Activated B cell treated with CpG ODN at 0.5 μM for 24 hours (primary cell): Measurements from ENCODE around the gene CCDC40. TPM values are rescaled to one million over a fixed set of nuclear protein-coding genes. Genes with fewer than 3 reads are reported as not detected.

Experiments used
- ATAC-seq: fragments of 200-7000 bp; cut with Tn5 transposase; one replicate; pipeline ENCODE4 v1.10.0; 2021; ENCODE audit warnings: low read depth, mild to moderate bottlenecking, moderate library complexity
- CTCF ChIA-PET: fragments of 350-600 bp; sonication (Branson Sonifier 250); formaldehyde crosslinking; loops from one replicate; lab custom pipeline; 2021; ENCODE audit warnings: antibody characterized with exemption; lab: Charles Lee
- POLR2A ChIA-PET: fragments of 350-600 bp; sonication (Branson Sonifier 250); formaldehyde crosslinking; loops from one replicate; lab custom pipeline; 2021; ENCODE audit warnings: antibody characterized with exemption; lab: Charles Lee
- DNase-seq: peaks from one replicate; pipeline ENCODE4 v3.0.0; 2022
- H3K27ac Mint-ChIP-seq: one replicate; pipeline ENCODE4 v1.8.0; 2020; ENCODE audit warnings: mixed read lengths
- H3K27me3 Mint-ChIP-seq: one replicate; pipeline ENCODE4 v1.8.0; 2021; ENCODE audit warnings: mixed read lengths
- H3K36me3 Mint-ChIP-seq: one replicate; pipeline ENCODE4 v1.8.0; 2021; ENCODE audit warnings: low read depth, mixed read lengths
- H3K4me1 Mint-ChIP-seq: one replicate; pipeline ENCODE4 v1.8.0; 2021; ENCODE audit warnings: mixed read lengths
- H3K4me3 Mint-ChIP-seq: one replicate; pipeline ENCODE4 v1.8.0; 2020; ENCODE audit warnings: mild to moderate bottlenecking, mixed read lengths
- H3K9me3 Mint-ChIP-seq: one replicate; pipeline ENCODE4 v1.8.0; 2020; ENCODE audit warnings: mixed read lengths
- CTCF ChIP-seq: fragments of 200-600 bp; IDR thresholded peaks from one replicate; pipeline ENCODE4 v1.8.0; 2022; ENCODE audit warnings: antibody characterized with exemption, mild to moderate bottlenecking
- intact Hi-C: fragments of 100-400 bp; cut with micrococcal nuclease; formaldehyde crosslinking; loops from one replicate; pipeline ENCODE4 v1.15.1; 2024
- total RNA-seq: library from RNA; stranded (reverse); gene quantifications from 2 replicates; pipeline ENCODE4 v1.2.3, GENCODE V29; 2022

The CCDC40 gene
- total RNA-seq, 1 donor from 2014 or later, result 0.55 TPM

DNA sequence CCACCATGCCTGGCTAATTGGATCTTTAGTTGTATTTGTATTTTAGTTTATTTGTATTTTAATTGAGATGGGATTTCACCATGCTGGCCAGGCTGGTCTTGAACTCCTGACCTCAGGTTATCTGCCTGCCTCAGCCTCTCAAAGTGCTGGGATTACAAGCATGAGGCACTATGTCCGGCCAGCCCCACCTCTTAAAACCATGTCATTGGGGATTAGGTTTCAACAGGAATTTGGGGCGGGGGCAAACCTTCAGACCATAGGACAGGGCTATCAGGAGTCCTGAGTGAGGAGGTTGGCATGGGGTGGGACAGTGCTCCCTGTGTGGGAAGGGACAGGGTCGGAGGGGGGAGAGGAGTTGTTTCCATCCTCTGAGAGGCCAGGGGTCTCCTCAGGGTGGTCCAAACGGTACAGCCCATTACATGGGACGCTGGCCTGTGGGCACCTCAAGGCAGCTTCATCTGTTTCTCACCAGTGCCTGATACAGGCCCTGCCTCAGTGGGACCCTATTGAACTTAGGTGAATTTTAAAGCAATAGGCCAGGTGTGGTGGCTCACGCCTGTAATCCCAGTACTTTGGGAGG is 86.6 kb downstream of the CCDC40 start:
- no peaks in the 10 kb centered on the region for H3K9me3 Mint-ChIP-seq
- TF ChIP-seq CTCF, result no peak
- no peak overlapping the region for H3K27ac Mint-ChIP-seq
- intact Hi-C loops, result no loop called here
- H3K36me3 Mint-ChIP-seq, result peaks cover 5% of the 10 kb centered on the region
- no peaks in the 10 kb centered on the region for H3K4me1 Mint-ChIP-seq
- H3K27me3 Mint-ChIP-seq, result peaks cover 6% of the 10 kb centered on the region
- ChIA-PET CTCF (no interaction called here), POLR2A (no interaction called here)
- ATAC-seq, result no peak
- no peak for DNase-seq
- H3K4me3 Mint-ChIP-seq, result no peak overlapping the region

DNA sequence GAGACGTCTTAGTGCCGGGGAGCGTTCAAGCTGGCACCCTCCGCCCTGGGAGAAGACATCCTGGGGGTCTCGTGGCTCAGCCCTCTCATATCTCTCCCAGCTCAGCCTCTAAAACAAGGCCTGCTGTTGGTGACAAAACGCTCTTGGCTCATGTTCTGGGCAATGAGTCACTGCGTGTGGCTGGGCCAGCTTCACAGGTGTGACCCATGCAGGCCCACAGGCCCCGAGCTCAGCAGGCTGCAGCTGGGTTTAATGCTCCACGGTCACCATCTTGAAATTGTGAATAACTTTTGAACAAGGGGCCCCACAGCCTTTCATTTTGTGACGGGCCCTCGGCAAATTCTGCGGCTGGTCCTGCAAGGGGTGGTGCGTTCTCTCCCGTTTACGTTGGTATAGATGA is 87.3 kb downstream of the CCDC40 start:
- no peak for TF ChIP-seq CTCF
- H3K4me1 Mint-ChIP-seq, result no peaks in the 10 kb centered on the region
- intact Hi-C loops, result no loop called here
- no peak for ATAC-seq
- H3K4me3 Mint-ChIP-seq, result no peak overlapping the region
- ChIA-PET CTCF (no interaction called here), POLR2A (no interaction called here)
- no peaks in the 10 kb centered on the region for H3K9me3 Mint-ChIP-seq
- DNase-seq, result no peak
- peaks cover 6% of the 10 kb centered on the region for H3K27me3 Mint-ChIP-seq
- peaks cover 2% of the 10 kb centered on the region for H3K36me3 Mint-ChIP-seq
- H3K27ac Mint-ChIP-seq, result no peak overlapping the region

DNA sequence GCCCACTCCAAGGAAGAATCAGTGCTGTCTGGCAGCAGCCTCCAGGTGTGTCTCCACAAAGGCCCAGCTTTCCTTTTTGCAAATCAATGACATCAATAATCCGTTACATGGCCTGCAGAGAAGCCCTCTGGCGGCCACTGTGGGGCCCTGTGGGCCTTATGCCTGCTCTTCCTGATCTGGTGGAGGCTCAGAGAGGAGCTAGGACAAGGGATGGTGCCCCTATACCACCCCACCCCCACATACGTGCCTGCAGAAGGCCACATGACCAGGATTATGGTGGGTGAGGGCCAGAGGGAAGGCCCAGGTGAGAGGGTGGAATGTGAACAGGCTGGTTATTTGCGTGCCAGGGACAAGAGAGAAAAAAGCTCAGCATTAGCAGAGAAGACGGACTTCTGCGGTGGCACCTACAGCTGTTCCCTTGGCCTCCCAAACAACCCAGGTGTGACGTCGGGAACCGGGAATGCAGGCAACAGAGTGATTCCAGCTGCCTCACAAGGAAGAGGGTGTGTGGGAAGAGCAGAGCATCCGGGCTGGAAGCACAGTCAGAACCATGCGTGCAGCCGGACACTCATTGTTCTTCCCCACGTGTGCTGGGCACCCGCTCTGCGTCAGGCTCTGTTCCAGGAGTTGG is 88.0 kb downstream of the CCDC40 start:
- Mint-ChIP-seq H3K9me3 (no peaks in the 10 kb centered on the region), H3K4me1 (no peaks in the 10 kb centered on the region), H3K27ac (no peak overlapping the region), H3K27me3 (peaks cover 6% of the 10 kb centered on the region), H3K4me3 (no peak overlapping the region), H3K36me3 (no peaks in the 10 kb centered on the region)
- CTCF ChIA-PET, result no interaction called here
- no peak for ATAC-seq
- no peak for TF ChIP-seq CTCF
- DNase-seq, result peak; percentile 12
- POLR2A ChIA-PET, result no interaction called here
- intact Hi-C loops, result no loop called here

- H3K4me1 Mint-ChIP-seq, result no peaks in the 10 kb centered on the region
- H3K27me3 Mint-ChIP-seq, result peaks cover 6% of the 10 kb centered on the region
- ChIA-PET POLR2A (no interaction called here), CTCF (no interaction called here)
- DNase-seq (no peak), ATAC-seq (no peak)
- TF ChIP-seq CTCF, result no peak
- H3K27ac Mint-ChIP-seq, result no peak overlapping the region
- intact Hi-C loops, result no loop called here
- no peaks in the 10 kb centered on the region for H3K36me3 Mint-ChIP-seq
- H3K4me3 Mint-ChIP-seq, result no peak overlapping the region
- no peaks in the 10 kb centered on the region for H3K9me3 Mint-ChIP-seq
Measured at GRCh38 chr17:80125656-80126448, 89.4 kb downstream of the CCDC40 start.

GRCh38 chr17:80126449-80126715 is 89.9 kb downstream of the CCDC40 start:
- Mint-ChIP-seq H3K9me3 (no peaks in the 10 kb centered on the region), H3K4me3 (no peak overlapping the region), H3K4me1 (no peaks in the 10 kb centered on the region), H3K27me3 (peaks cover 6% of the 10 kb centered on the region), H3K36me3 (no peaks in the 10 kb centered on the region), H3K27ac (no peak overlapping the region)
- POLR2A ChIA-PET, result no interaction called here
- CTCF ChIA-PET, result no interaction called here
- TF ChIP-seq CTCF, result no peak
- intact Hi-C loops, result no loop called here
- DNase-seq (no peak), ATAC-seq (no peak)
